GM19023 (cell line): ENCODE results near the gene TTC28.
"Not testable (repeated sequence)": the region's sequence is repeated elsewhere in the genome, so short reads cannot be mapped to it uniquely, and the experiment has no call there.

Experiments
- ATAC-seq: cut with Tn5 transposase; IDR thresholded peaks from one replicate; pipeline ENCODE4 v1.9.1; 2021; ENCODE audit warnings: mild to moderate bottlenecking, moderate library complexity; ENCODE audit not compliant: unreplicated experiment

The TTC28 gene

GRCh38 chr22:28208036-28208435, 471.6 kb downstream of the TTC28 start:
- no peak for ATAC-seq

- ATAC-seq = no peak
Observed at GRCh38 chr22:28207281-28208030, 472.2 kb downstream of the TTC28 start.

DNA sequence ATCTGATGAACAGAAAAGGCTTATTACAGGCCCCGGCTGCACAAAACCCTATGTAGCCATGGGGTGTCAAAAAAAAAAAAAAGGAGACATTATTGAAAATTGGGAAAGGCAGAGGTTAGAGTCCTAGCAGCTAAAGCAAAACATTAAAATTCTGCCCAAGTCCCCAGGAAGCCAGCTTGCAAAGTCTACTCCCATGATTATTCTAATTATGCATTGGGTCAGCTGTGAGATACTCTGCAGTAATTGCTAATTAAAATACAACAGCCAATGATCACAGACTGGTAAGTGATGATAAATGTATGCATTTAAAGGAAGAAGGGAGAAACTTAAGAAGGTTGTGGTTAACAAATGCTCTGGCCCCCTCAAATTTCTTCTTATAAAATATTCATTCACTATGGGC, 473.7 kb downstream of the TTC28 start:
- no peak for ATAC-seq

GRCh38 chr22:28204382-28204781, 475.3 kb downstream of the TTC28 start:
- no peak for ATAC-seq

- no peak for ATAC-seq
Observed at GRCh38 chr22:28203286-28203685, 476.4 kb downstream of the TTC28 start.

GRCh38 chr22:28198692-28199091, 480.9 kb downstream of the TTC28 start:
- ATAC-seq = no peak

GRCh38 chr22:28191571-28191970, 488.1 kb downstream of the TTC28 start:
- ATAC-seq = not testable (repeated sequence)

DNA sequence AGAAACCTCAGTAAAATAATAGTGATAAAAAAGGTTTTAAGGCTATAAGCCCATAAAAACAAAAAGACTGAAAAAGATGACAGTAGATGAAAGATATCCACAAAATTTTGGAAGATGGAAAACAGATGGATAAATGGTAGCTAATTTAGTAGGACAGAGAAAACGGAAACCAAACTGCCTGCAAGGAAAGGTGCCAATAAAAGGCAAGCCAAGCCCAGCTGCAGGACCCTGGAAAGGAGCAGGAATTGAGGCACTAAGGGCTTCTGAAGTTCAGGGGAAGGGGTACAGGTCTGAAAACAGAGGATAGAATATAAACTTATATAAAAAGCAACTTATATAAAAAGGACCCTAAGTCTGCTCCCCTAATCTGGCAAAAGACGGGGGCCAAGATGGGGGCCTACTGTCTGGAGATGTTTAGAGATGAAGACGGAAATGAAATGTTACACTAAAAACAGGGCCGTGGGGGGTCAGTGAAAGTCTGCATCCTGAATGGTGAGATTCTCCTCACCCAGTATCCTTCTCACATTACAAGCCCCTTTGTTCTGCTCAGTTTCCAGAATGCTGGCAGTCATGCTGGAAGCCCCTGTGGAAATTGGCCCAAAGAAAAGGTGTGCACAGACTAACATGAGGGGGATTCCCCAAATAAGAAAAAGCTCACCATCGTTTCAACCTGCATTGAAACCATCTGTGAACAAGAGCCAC, 491.3 kb downstream of the TTC28 start:
- ATAC-seq = no peak

DNA sequence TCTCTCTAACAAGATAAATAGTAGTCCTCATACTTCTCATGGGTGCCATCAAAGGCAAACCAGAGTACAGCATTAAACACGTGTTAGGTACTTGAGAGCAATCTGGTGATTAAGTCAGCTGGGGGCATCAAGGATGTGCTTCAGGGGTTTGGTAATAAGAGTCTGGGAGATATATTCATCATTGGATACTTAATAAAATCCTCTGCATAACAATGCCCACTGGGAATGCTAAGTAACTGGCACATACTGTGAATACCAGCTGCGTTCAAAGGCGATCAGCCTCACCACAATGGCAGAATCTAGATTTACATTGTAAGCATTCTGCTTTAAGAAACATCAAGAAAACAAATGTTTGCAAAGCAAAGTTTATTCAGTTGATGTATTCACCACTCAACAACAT, 492.0 kb downstream of the TTC28 start:
- no peak for ATAC-seq

- no peak for ATAC-seq
Observed at GRCh38 chr22:28186641-28187040, 493.0 kb downstream of the TTC28 start.

DNA sequence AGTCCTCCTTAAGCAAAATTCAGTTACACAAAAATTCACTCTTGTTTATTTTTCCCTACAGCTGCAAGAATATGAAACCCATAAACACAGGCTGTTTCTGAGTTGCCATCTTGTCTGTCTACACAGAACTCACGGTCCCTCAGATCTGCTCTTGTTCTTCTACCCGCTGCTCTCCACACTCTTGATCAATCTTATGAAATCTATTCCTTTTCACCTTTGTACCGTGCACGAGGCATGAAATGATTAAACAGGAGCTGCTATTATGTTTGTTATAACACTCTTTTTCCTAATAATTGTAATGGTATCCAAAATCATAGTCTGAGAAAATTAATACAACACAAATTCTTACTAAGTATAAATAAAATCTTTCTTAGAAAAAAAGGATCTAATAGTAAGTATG, 494.5 kb downstream of the TTC28 start:
- no peak for ATAC-seq

GRCh38 chr22:28183078-28183860, 496.4 kb downstream of the TTC28 start:
- ATAC-seq = no peak

DNA sequence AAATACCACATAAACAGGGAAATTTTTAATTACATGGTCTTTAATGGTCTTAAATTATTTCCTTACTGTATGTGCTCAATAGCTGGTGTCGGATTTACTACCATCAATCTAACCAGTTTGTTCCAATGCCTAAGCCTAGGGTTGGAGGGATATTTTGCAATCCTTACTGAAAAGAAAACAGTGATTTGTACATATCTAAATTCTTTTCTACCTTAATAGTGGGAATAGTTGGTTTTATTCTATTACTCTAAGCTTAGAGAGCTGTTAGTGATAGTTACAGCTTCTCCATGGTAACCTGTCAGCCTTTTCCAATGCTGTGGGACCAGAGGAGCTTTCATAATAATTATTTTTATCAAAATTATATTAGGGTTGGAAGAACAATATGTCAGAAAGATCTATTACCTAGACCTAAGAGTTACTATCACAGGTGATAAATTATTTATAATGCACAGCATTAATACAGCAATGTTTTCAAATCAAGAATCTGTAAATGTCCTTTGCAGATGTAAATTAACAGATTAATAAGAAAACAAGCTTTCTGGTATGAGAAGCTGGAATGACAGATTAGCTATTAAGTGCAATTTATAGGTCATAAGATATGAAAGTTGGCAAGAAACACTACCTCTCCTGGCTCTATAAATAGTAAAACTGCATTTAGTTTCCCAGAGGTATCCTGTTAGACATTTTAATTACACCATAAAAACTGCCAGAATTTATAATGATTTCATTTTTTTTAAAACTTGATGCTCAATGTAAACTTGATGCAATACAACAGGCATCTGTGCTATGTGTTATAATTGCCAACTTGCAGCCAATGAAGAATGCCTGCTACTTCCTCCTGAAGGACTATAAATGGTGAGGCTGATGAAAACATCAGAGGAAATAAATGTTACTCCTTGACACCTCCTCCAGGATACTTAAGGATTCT, 498.6 kb downstream of the TTC28 start:
- ATAC-seq = no peak

GRCh38 chr22:28179392-28179791, 500.2 kb downstream of the TTC28 start:
- ATAC-seq = no peak

DNA sequence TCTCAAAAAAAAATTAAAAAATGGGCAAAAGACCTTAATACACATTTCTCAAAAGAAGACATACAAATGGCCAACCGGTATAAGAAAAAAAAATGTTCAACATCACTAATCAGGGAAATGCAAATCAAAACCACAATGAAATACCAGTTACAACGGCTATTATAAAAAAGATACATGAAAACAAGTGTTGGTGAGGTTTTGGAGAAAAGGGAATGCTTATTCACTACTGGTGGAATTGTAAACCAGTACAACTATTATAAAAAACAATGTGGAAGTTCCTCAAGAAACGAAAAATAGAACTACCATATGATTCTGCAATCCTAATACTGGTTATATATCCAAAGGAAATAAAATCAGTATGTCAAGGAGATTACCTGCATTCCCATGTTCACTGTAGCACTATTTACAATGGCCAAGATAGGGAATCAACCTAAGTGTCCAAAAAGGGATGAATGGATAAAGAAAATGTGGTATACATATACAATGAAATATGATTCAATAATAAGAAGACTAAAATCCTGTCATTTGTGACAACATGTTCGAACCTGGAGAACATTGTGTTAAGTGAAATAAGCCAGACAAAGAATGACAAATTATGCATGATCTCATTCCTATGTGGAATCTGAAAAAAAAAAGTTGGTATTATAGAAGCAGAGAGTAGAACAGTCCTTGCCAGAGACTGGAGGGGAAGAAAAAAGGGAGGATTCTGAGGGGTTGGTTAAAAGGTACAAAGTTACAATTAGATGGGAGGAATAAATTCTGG, 503.7 kb downstream of the TTC28 start:
- ATAC-seq = no peak

DNA sequence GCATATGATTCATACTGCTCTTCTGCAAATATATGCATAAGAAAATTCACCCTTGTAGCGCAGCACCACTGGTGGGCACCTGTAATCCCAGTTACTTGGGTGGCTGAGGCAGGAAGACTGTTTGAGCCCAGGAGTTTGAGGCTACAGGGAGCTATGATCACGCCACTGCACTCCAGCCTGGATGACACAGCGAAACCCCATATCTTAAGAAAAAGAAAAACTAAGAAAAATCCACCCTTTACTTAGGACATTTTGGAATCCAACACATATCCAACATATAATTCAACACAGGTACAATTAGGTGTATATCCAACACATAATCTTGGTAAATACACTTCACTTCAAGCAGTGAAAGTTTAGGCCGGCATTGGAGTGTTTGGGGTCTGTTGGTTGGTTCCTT, 505.1 kb downstream of the TTC28 start:
- ATAC-seq = no peak

- no peak for ATAC-seq
Observed at GRCh38 chr22:28172892-28173670, 506.6 kb downstream of the TTC28 start.

DNA sequence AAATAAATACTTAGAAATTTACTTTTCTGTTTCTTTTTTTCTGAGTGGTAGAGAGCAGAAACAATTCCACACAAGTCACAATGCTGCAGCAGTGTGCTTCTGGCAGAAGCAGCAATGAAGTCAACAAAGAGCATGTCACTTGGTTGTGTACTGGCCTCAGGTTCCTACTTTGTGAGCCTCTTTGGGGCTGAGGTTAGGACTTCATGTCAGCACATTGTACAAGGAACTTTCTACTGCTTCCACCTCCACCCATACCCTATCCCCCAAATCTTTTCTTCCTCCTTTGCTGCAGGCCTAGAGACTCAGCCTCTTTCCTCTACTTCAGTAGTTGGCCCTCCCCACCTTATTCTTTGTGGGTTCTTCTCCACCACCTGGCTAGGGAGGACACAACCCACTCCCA, 507.9 kb downstream of the TTC28 start:
- no peak for ATAC-seq

DNA sequence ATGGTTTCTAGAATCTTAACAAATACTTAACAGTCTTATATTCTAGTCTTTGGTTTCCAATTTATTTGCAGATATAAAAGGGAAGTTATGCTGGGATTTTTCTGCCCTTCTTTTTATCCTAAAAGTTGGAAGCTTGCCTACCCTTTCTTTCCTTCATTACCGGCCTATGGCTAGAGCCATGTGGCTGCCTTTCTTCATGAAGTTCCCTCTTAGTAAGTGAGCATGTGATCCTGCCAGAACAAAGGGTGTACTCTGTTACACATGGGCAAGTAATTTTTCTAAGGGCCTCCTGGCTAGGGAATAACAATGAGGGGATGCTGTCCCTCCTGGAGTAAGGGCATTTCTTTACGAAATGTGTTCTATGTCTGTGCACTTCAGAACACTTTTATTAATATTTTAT, 508.5 kb downstream of the TTC28 start:
- no peak for ATAC-seq
